HG03520 (cell line): ENCODE data around the gene KIF3B.
"Not testable (repeated sequence)": the region's sequence is repeated elsewhere in the genome, so short reads cannot be mapped to it uniquely, and the experiment has no call there.

Experiments used
- ATAC-seq: cut with Tn5 transposase; IDR thresholded peaks from one replicate; pipeline ENCODE4 v1.9.1; 2021; ENCODE audit warnings: mild to moderate bottlenecking, moderate library complexity; ENCODE audit not compliant: unreplicated experiment

Gene KIF3B

DNA sequence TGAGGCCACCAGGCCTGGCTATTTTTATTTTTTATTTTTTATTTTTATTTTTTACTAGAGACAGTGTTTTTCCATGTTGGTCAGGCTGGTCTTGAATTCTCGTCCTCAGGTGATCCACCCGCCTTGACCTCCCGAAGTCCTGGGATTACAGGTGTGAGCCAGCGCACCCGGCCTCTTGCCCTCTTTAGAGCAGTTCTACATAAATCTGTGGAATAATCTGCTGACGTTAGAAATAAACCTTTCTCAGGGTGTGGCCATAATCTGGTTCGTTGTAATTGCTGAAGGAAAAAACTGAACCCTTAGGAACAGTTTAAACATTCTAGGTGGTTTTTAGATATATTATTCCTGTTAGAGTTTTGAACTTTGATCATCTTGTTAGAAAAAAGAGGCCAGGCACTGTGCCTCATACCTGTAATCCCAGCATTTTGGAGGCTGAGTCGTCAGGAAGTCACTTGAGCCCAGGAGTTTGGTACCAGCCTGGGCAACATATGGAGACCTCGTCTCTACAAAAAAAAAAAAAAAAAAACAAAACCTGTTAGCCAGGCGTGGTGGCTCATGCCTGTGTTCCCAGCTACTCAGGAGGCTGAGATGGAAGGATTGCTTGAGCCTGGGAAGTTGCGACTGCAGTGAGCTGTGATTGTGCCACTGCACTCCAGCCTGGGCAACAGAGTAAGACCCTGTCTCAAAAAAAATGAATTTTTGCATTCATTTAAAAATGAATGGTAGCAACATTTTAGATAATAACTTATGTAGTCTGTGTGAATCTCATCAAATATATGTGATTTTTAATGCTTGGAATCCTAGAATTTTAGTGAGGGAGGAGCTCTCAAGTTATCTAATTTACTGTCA lies 104.9 kb downstream of the KIF3B start:
- ATAC-seq, result no peak

DNA sequence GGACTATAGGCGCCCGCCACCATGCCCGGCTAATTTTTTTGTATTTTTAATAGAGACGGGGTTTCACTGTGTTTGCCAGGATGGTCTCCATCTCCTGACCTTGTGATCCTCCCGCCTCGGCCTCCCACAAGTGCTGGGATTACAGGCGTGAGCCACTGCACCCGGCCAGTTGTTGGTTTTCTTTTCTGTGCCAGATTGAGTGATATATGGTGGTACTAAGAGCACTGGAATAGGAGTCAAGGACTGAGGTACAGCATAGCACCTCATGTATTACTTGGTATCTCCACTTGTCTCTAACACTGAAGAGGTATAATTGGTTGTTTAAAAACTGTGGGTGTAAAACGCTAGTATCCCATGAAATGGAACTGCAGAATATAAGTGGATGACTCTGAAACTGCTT lies 106.0 kb downstream of the KIF3B start:
- ATAC-seq, result not testable (repeated sequence)
